HT-29 (cell line): ENCODE results near the gene OSBPL1A. TPM values are rescaled to one million over a fixed set of nuclear protein-coding genes. Genes with fewer than 3 reads are reported as not detected.

ENCODE experiments used
- DNase-seq: peaks from one replicate; pipeline ENCODE4 v3.0.0-alpha.2; 2015; ENCODE audit warnings: low spot score
- total RNA-seq: library from RNA; depleted of rRNA; stranded (reverse); fragments of >200 nt; shearing (Covaris generic); gene quantifications from 2 replicates; pipeline ENCODE4 v1.2.3, GENCODE V29; 2014

OSBPL1A gene
- total RNA-seq, 1 experiment from 2014 or later: 13.7 TPM

GRCh38 chr18:24341361-24341760, 56.3 kb downstream of the OSBPL1A start:
- no peak for DNase-seq

DNA sequence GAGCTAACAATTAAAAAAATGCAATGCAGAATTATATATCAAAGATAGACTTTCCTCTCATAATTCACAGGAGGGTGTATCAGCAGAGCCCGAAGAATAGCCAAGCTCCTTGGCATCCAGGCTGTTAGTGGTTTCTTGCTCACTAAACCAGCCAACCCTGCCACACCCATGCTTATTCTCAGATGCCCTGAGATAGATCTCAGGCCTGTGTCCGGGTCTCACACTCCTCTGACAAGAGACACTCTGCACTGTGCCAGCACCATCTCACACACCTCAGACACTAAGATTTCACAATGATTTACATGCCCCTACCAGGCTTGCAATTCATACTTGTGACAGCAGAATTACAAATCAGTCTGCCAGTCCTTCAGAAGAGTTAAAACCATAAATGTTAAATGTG, 64.5 kb downstream of the OSBPL1A start:
- DNase-seq: no peak

GRCh38 chr18:24326211-24326610, 71.4 kb downstream of the OSBPL1A start:
- DNase-seq: no peak

DNA sequence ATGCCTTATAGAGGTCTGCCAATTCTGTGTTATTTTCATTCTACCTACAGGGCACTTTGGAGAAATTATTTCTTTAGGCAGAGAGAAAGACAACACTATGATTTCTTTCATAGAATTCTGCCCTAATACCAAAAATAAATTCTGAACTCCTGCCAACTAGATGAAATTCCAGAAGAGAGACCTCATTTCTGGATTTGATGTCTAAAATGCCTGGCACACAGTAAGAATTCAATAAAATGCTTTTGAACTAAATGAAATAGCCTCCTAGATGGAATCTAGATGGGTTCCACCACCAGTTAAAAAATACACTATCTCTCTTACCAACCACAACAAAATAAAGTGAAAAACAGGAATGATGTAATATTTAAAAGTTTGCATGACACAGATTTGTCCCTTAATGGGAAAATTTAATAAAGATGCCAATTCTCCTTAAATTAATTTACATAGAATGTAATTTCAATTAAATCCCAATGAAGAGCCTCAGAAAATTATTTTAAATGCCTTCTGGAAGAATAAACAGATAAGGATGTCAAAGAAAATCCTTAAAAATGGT, 75.0 kb downstream of the OSBPL1A start:
- DNase-seq: no peak

DNA sequence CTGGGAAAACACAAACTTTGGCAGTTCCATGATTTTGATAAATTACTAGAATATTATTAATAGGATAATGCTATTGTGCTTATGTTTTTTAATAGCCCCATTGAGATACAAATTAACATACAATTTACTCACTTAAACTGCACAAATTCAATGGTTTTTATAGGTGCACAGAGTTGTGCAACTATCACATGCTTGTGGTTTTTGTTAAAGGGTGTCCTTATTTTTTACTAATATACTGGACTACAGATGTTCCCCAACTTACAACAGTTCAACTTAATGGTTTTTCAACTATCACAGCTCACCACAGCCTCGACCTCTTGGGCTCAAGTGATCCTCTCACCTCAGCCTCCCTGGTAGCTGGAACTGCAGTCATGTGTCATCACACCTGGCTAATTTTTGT, 76.6 kb downstream of the OSBPL1A start:
- no peak for DNase-seq

DNA sequence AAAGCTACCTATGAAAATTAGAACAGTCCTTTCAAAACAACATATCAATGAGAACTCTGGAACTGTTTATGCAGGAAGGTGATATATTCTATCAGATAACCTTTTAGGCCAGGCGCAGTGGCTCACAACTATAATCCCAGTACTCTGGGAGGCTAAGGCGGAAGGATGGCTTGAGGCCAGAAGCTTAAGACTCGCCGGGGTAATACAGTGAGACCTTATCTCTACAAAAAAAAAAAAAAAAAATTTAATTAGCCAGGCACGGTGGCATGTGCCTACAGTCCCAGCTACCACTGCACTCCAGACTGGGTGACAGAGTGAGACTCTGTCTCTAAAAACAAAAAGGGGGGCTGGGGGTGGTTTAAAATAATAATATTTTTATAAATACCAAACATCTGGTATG, 77.9 kb downstream of the OSBPL1A start:
- no peak for DNase-seq

GRCh38 chr18:24317370-24317769, 80.3 kb downstream of the OSBPL1A start:
- DNase-seq: peak; percentile 2

DNA sequence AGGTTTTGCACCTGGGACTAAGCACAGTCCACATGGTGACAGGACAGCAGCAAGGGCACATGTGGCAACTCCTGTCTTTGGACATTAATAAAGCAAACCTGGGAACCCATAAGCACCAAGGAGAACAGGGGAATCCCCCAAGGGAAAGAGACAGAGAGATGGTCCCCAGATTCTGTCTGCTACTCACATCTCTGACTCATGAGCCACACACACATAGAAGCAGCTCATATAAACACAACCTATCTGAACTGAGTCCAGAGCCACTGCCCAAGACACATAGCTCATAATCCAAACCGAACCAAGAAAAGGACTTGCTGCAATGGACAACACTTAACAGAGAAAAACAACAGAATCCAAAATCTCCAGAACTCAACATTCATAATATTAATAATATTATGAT, 82.5 kb downstream of the OSBPL1A start:
- DNase-seq: no peak

DNA sequence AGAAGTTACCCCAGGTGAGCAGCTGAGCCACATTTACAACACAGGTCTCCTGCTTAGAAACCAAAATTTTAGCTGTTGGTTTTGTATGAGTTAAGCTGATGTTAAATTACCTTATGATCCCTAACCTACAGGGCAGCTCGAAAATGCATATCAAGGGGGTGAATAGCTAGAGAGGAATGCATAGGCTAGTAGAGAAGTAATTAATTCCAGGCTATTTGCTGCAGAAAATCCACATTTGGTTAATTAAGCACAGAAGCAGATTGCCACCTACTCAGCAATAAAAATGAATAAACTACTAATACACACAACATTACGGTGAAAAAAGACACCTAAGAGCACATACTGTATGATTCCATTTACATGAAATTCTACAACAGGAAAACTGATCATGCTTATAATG, 91.4 kb downstream of the OSBPL1A start:
- no peak for DNase-seq

DNA sequence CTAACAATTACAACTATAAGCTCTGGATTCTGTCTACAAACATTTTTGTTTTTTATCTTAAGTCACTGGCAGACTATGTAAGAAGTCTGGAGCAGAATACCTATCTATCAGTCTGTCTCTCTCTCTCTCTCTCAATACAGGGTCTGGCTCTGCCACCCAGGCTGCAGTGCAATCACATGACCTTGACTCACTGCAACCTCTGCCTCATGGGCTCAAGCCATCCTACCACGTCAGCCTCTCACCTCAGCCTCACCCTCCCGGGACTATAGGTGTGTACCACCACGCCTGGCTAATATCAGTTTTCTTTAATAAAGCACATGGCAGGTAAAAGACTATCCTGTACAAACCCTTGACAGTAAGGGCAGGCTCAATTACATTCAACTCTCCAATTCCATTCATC, 96.9 kb downstream of the OSBPL1A start:
- no peak for DNase-seq

GRCh38 chr18:24296276-24296675, 101.3 kb downstream of the OSBPL1A start:
- no peak for DNase-seq

DNA sequence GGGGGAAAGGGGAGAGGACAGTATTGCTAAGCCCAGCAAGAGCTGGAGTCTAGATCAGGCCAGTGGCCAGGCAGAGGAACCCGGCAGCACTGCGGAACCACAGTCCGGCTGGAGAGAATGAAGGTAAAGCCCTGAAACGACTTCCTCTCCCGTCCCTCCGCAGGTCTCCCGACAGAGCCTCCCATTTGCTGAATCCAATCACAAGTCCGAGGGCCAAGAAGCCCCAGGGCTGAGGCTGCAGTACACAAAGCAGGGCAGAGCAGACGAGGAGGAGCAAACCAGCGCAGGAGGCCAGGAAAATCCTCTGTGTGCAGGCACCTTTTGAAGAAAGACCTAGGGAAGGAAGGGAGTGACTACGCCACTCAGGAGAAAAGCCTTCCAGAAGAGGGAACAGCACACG, 104.4 kb downstream of the OSBPL1A start:
- no peak for DNase-seq

GRCh38 chr18:24278591-24278990, 119.0 kb downstream of the OSBPL1A start:
- no peak for DNase-seq

DNA sequence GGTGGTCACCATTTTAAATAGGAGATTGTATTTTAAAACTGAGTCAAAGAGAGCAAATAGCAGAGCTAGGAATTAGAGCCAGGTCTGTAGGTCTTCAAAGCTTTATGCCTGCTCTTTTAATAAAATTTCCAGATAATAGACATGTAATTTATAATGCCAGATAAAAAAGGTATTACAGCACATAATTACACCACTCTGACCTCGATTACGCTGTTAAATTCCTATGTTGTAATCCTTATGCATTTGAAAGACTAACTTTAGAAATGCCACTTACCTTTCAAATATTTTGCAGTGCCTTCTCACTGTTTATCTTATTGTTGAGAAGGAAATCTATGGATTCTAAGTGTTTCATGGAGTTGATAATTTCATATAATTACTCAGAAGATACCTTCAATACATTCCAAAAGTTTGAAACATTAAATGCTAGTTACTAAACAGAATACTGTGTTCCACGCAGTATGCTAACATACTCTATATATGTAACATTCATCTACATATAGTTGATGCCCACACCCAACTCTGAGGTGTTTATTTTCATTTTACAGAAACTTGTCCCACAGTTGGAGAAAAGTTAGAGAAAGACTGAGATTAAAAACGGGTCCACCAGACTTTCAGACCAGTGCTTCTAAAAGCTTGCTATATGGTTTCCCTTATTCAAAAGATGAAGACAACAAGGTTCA, 120.0 kb downstream of the OSBPL1A start:
- no peak for DNase-seq

DNA sequence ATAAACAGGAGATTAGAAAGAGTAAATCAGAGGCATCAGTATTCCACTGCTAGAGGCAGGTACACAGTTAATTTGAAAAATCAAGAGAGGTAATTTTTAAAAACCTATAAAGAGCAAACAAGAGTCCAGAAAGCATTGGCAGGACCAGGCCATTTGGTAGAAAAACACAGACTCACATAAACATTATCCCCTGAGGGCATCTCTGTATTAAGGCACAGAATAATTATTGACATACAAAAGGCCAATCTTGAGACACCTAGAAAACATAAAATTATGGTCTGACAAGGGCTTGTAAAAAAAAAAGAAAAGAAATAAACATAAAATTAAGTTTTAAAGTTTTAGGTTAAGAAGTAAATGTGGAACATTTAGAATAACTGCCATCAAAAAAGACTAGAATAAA, 120.6 kb downstream of the OSBPL1A start:
- DNase-seq: no peak

DNA sequence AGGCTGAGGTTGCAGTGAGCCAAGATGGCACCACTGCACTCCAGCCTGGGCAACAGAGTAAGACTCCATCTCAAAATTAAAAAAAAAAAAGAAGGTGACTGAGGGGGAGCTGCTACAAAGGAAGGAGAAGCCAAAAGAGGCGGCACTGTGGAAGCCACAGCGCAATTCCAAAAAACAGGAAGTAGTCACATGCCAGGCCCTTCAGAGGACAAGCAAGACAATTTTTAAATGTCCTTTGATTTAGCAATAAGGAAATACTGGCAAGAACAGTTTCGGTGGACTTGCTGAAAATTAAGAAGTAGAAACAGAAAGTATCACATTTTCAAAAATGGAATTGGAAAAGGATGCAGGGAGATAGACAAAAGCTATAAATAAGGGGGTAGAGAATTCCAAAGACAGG, 122.8 kb downstream of the OSBPL1A start:
- DNase-seq: no peak

- DNase-seq: peak; percentile 63
These were observed 124.0 kb downstream of the OSBPL1A start for GRCh38 chr18:24273596-24273995.

DNA sequence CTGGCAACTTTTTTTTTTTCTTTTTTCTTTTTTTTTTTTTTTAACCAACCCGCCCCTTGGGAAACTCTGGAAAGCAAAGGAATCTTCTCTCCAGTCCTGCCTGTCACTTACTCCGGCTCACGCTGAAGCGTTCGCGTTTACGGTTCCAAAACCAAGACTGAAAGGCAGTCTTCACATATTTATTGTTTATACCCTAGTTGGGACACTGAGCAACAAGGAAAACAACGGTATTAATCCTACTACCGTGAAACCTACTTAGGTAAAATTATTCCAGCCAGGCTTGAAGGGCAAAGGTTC, 125.4 kb downstream of the OSBPL1A start:
- DNase-seq: no peak

- DNase-seq: peak; percentile 75
These were observed 126.0 kb downstream of the OSBPL1A start for GRCh38 chr18:24271381-24272228.

GRCh38 chr18:24270937-24271380, 126.7 kb downstream of the OSBPL1A start:
- DNase-seq: peak; percentile 51

DNA sequence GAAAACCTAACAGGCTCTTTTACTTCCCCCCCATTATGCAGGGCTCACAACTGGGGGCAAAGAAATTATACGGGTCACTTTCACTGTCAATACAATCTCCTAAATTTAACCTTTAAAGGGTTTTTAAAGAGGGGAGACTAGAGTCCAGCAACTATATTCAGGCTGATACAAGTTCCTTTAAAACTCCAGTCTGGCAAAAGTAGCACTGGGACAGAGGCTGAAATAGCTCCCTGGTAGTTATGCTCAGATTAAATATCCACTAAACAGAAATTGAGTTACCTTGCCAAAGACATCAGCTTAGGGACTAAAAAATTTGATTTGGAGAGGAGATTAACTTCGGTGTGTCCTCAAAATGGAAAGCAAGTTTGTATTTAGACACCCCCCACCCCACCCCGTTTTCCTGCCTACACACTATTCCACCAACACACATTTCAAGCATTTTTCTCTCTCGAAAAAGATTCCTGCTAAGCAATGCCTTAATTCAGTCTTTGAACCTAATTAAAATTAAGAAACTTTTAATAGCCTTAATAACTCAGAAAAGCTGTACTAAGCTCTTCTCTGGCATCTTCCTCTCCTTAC, 127.2 kb downstream of the OSBPL1A start:
- DNase-seq: peak; percentile 9

GRCh38 chr18:24268784-24269550, 128.7 kb downstream of the OSBPL1A start:
- peak; percentile 42 for DNase-seq
